HepG2 (cell line): ENCODE measurements around the gene KRTAP5-8. TPM values are rescaled to one million over a fixed set of nuclear protein-coding genes. Genes with fewer than 3 reads are reported as not detected.

Experiments used
- ATAC-seq: fragments of 200-7000 bp; cut with Tn5 transposase; 3 replicates; pipeline ENCODE4 v1.9.1; 2020; ENCODE audit warnings: mild to moderate bottlenecking, moderate library complexity
- BruUV-seq: library from RNA; stranded (reverse); fragments of 400-500 nt; replicated peaks from 2 replicates; lab custom pipeline; 2021; lab: Mats Ljungman, UMichigan
- CTCF ChIA-PET: fragments of 300-600 bp; formaldehyde crosslinking; extraction: SDS; loops from one replicate; lab custom pipeline; 2021; ENCODE audit warnings: low total read pairs, inconsistent platforms, low intra/inter-chr PET ratio; lab: Yijun Ruan, JAX
- POLR2A ChIA-PET: fragments of 350-600 bp; sonication (Branson Sonifier 250); formaldehyde crosslinking; loops from one replicate; lab custom pipeline; 2020; ENCODE audit warnings: antibody characterized with exemption, inconsistent platforms; lab: Yijun Ruan, JAX
- DNase-seq: peaks from one replicate; pipeline ENCODE4 v3.0.0-alpha.2; 2015; ENCODE audit warnings: low spot score
- FAIRE-seq: peaks from 3 replicates; lab custom pipeline; 2011; peaks lifted over from hg19 to GRCh38; lab: Jason Lieb, UNC
- H2AFZ ChIP-seq: one replicate; pipeline ENCODE4 v1.6.1; 2011; ENCODE audit warnings: low read length, inconsistent platforms
- H3K27ac ChIP-seq: fragments of 300-600 bp; 3 replicates; pipeline ENCODE4 v1.8.0; 2011; ENCODE audit warnings: mixed run types, mild to moderate bottlenecking, mixed read lengths, low read length, inconsistent platforms; ENCODE audit not compliant: insufficient read depth; ENCODE audit errors: extremely low read length
- H3K27me3 ChIP-seq, 2 experiments: fragments of 200-600 bp in 1 of 2; 2 replicates in 1 of 2; 3 replicates in 1 of 2; pipeline versions ENCODE4 v1.6.0 to v1.8.0; 2011; ENCODE audit warnings: low read length in 2 of 2, mild to moderate bottlenecking in 2 of 2, moderate library complexity in 2 of 2, inconsistent platforms in 1 of 2; ENCODE audit not compliant: insufficient read depth in 2 of 2, control insufficient read depth in 1 of 2
- H3K36me3 ChIP-seq, 2 experiments: fragments of 200-600 bp in 1 of 2; replicated peaks in 1 of 2; 2 replicates in 1 of 2; 3 replicates in 1 of 2; pipeline versions ENCODE4 v1.5.1 to v1.8.0; 2011; ENCODE audit warnings: low read length in 2 of 2, inconsistent platforms in 1 of 2; ENCODE audit not compliant: insufficient read depth in 2 of 2, control insufficient read depth in 1 of 2
- H3K4me1 ChIP-seq: 2 replicates; pipeline ENCODE4 v1.5.1; 2012; ENCODE audit warnings: low read length, inconsistent platforms; ENCODE audit not compliant: insufficient read depth
- H3K4me2 ChIP-seq: 2 replicates; pipeline ENCODE4 v1.6.0; 2011; ENCODE audit warnings: low read depth, low read length, inconsistent platforms
- H3K4me3 ChIP-seq, 3 experiments: fragments of 200-600 bp in 1 of 3; sonication (generic), shearing (Covaris generic) in 1 of 3; replicated peaks in 1 of 3; 2 replicates each; pipeline ENCODE4 v1.5.1; 2011 to 2016; ENCODE audit warnings: low read length in 3 of 3, inconsistent platforms in 2 of 3, low read depth in 2 of 3, mild to moderate bottlenecking in 2 of 3, control low read depth in 1 of 3, mixed read lengths in 1 of 3; ENCODE audit not compliant: insufficient read depth in 1 of 3
- H3K79me2 ChIP-seq: one replicate; pipeline ENCODE4 v1.6.1; 2011; ENCODE audit warnings: low read length, inconsistent platforms; ENCODE audit not compliant: insufficient read depth
- H3K9ac ChIP-seq: 2 replicates; pipeline ENCODE4 v1.6.0; 2011; ENCODE audit warnings: mild to moderate bottlenecking, low read depth, low read length, inconsistent platforms; ENCODE audit not compliant: insufficient read depth
- H3K9me3 ChIP-seq: 2 replicates; pipeline ENCODE4 v1.5.1; 2012; ENCODE audit warnings: mild to moderate bottlenecking, low read length
- H4K20me1 ChIP-seq: 2 replicates; pipeline ENCODE4 v1.6.0; 2011; ENCODE audit warnings: inconsistent platforms, mild to moderate bottlenecking, low read length, moderate library complexity; ENCODE audit not compliant: insufficient read depth
- ARID4A ChIP-seq: sonication (generic); formaldehyde crosslinking; IDR thresholded peaks from 2 replicates; pipeline ENCODE4 v1.5.0; 2020; ENCODE audit warnings: mild to moderate bottlenecking, missing genetic modification reagents, borderline replicate concordance
- ARID5B ChIP-seq: IDR thresholded peaks from 2 replicates; pipeline ENCODE4 v1.4.0; 2020; ENCODE audit warnings: mild to moderate bottlenecking, missing genetic modification reagents
- HNF4A ChIP-seq: sonication (generic); formaldehyde crosslinking; IDR thresholded peaks from 2 replicates; pipeline ENCODE4 v1.4.0; 2020; ENCODE audit warnings: missing genetic modification reagents
- JUN ChIP-seq: sonication (generic); formaldehyde crosslinking; IDR thresholded peaks from 2 replicates; pipeline ENCODE4 v1.4.0; 2020; ENCODE audit warnings: mild to moderate bottlenecking, missing genetic modification reagents
- MIER3 ChIP-seq: IDR thresholded peaks from 2 replicates; pipeline ENCODE4 v1.6.1; 2016; ENCODE audit warnings: missing compliant biosample characterization, borderline replicate concordance
- NR2C2 ChIP-seq: sonication (generic); formaldehyde crosslinking; IDR thresholded peaks from 2 replicates; pipeline ENCODE4 v1.4.0; 2020; ENCODE audit warnings: missing genetic modification reagents, mild to moderate bottlenecking, moderate library complexity, borderline replicate concordance
- ZBTB7A ChIP-seq: sonication (generic); formaldehyde crosslinking; IDR thresholded peaks from 2 replicates; pipeline ENCODE4 v1.8.0; 2022; ENCODE audit warnings: mild to moderate bottlenecking, missing genetic modification reagents
- ZNF609 ChIP-seq: sonication (generic); formaldehyde crosslinking; IDR thresholded peaks from 2 replicates; pipeline ENCODE4 v1.4.0; 2020; ENCODE audit warnings: mild to moderate bottlenecking, missing genetic modification reagents, borderline replicate concordance
- ZNF614 ChIP-seq: IDR thresholded peaks from 2 replicates; pipeline ENCODE4 v1.6.1; 2018; ENCODE audit warnings: missing biosample characterization, missing genetic modification reagents, inconsistent platforms, borderline replicate concordance
- ZSCAN22 ChIP-seq: sonication (generic); formaldehyde crosslinking; IDR thresholded peaks from 2 replicates; pipeline ENCODE4 v1.4.0; 2020; ENCODE audit warnings: mild to moderate bottlenecking, missing genetic modification reagents
- WGBS: methylation state at CpG from one replicate; pipeline ENCODE4 v1.1.6; 2017; ENCODE audit warnings: low lambda C conversion rate; 5-methylcytosine and 5-hydroxymethylcytosine counted together
- in situ Hi-C: cut with HindIII; loops from 2 replicates; pipeline ENCODE4 v1.10.0; 2017; ENCODE audit warnings: low pct_unique_long_range_greater_than_20kb; ENCODE audit not compliant: extremely low pct_ligation_motif_present
- intact Hi-C: fragments of 100-400 bp; cut with micrococcal nuclease; formaldehyde crosslinking; loops from one replicate; pipeline ENCODE4 v1.10.0; 2022; ENCODE audit not compliant: unreplicated experiment
- polyA plus RNA-seq, 8 experiments: library from polyadenylated mRNA; depleted of rRNA in 3 of 8; stranded (reverse) in 7 of 8; unstranded in 1 of 8; fragments of >200 nt; fragmentation: Illumina TruSeq in 4 of 8; extraction: Trizol in 4 of 8; gene quantifications; 2 replicates each; pipeline versions ENCODE4 v1.2.1 to v1.2.3, GENCODE V29; 2011 to 2016; ENCODE audit warnings: low read depth in 4 of 8, missing spikeins in 1 of 8, mixed read lengths in 1 of 8; ENCODE audit not compliant: insufficient read depth in 1 of 8
- total RNA-seq, 5 experiments: library from RNA; depleted of rRNA; stranded (reverse); fragments of >200 nt; fragmentation: Illumina TruSeq; extraction: Trizol; gene quantifications; 2 replicates each; pipeline ENCODE4 v1.2.3, GENCODE V29; 2016; ENCODE audit warnings: low read depth in 1 of 5

KRTAP5-8 gene
- total and polyA plus RNA-seq, 2 of the 13 experiments (the other 11 are each of a cell fraction or from before 2014, with no cell fraction given): 0.20 TPM; not detected in 1

- no peaks in the 10 kb centered on the region for H3K36me3 ChIP-seq
- WGBS: 65% methylated on average over 2 of the region's 2 CpGs
- FAIRE-seq: no peak
- ATAC-seq: peak; percentile 41
- DNase-seq: peak; percentile 75
- in situ Hi-C loops: no loop called here
- no peaks in the 10 kb centered on the region for H3K79me2 ChIP-seq
- H3K4me3 ChIP-seq: 0 out of 6 replicates have a peak overlapping the region, but pooled peaks of 1 of the 3 experiments have one; percentile 7
- H3K9ac ChIP-seq: no peak overlapping the region
- CTCF ChIA-PET: no interaction called here
- H4K20me1 ChIP-seq: no peaks in the 10 kb centered on the region
- BruUV-seq: no TSS peak
- POLR2A ChIA-PET: interaction anchor here (0.8 to 2.7 kb wide), 2 partner anchors 8 to 38 kb away, joined by 4 to 6 read pairs; no protein-coding TSS in a partner anchor
- H3K9me3 ChIP-seq: no peaks in the 10 kb centered on the region
- no peak overlapping the region for H3K27ac ChIP-seq
- intact Hi-C loops: no loop called here
- H3K4me2 ChIP-seq: 0 out of 2 replicates have a peak overlapping the region, but pooled peaks have one; percentile 28
- no peaks in the 10 kb centered on the region for H3K27me3 ChIP-seq
- no peak overlapping the region for H2AFZ ChIP-seq
- peaks cover 52% of the 10 kb centered on the region for H3K4me1 ChIP-seq
- TF ChIP-seq ARID5B (CRISPR knock-in tag) (peak; percentile 85), NR2C2 (CRISPR knock-in tag) (no peak), ZNF614 (CRISPR knock-in tag) (0 out of 2 replicates have a peak, but pooled peaks have one; percentile 22), ARID4A (CRISPR knock-in tag) (no peak), JUN (CRISPR knock-in tag) (0 out of 2 replicates have a peak, but pooled peaks have one; percentile 43), ZBTB7A (CRISPR knock-in tag) (peak; percentile 68), ZNF609 (CRISPR knock-in tag) (no peak), MIER3 (0 out of 2 replicates have a peak, but pooled peaks have one; percentile 59), HNF4A (peak; percentile 92), ZSCAN22 (CRISPR knock-in tag) (peak; percentile 46; the same call in 1 of the 2 replicates)
Measured at GRCh38 chr11:71525938-71526495, 11.8 kb upstream of the KRTAP5-8 start.
